Measurements from ENCODE around the gene ZNF155. TPM values are rescaled to one million over a fixed set of nuclear protein-coding genes. Genes with fewer than 3 reads are reported as not detected.

The ZNF155 gene
- 6.3 and 7.3 TPM in 2 replicates for total RNA-seq

DNA sequence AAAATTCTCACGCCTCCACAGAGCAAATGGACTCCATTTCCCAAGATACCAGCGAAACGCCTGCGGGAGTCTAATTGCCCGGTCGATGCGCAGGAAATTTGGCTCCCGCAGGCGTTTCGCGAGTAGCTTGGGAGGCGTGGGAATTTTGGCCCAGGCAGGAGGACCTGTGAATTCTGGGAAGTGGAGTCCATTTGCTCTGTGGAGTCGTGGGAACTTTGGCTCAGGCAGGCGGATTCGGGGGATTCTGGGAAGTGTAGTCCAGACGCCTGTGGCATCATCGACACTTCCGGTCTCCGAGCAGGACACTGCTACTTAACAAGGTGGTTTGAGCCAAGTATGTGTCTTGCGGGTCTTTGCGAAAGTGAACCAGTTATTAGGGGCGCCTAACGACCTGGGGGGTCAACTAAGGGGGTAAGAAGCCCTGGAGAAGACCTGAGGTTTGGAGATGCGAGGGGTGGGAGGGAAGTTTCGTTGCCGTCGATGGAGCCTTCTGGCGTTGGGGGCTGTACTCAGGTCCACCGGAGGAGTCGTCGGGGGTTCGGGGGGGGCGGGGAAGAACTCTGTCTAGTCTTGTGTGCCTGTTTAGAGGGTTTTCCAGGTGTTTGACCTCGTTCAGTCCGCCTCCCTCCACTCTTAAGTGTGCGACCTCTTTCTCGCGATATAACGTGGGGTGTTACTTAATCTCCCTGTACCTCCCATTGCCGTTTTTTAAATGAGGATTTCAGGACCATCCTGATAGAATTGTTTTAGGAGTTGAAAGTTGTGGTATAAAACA, at the start of gene ZNF155:
TSS of gene ZNF155 (plus strand) at position 277 of the 775 bp plus-strand sequence. CDS start 4,356 bp downstream, outside the sequence.

DNA sequence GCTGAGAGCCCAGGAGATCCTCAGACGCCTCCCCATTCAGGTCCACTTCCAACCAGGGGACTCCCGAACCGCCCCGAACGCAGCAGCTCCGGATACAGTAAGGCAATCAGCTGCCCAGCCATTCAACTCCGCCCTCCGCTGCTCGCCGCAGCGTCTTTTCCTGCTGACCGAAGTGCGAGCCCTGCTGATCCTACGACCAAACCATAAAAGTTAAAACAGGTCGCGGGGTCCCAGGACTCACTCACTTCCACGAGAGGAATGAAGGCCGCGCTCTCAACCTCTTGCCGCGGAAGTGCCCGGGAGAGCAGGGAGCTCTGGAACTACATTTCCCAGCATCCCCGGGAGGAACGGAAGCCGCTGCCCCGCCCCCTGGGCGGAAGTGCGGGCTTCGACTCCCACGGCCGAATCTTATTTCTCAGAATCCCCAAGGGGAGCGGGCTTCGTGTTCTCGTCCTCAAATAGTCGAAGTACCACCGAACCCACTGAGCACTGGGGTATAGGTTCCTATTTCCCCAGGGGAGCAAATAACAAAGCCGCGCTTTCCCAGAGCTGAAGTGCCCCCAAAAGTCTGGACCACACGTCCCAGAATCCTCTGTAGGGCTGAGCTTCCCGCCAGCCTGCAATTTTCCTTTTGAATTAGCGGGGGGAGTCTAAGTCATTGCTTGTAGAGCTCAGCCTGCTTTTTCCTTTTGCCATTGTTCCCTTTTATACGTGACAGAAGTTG, 48.8 kb upstream of the ZNF155 start, which contains the start of gene ZNF45:
TSS of gene ZNF45 (minus strand) at position 298 of the 724 bp plus-strand sequence. CDS start 13,097 bp downstream, outside the sequence.

DNA sequence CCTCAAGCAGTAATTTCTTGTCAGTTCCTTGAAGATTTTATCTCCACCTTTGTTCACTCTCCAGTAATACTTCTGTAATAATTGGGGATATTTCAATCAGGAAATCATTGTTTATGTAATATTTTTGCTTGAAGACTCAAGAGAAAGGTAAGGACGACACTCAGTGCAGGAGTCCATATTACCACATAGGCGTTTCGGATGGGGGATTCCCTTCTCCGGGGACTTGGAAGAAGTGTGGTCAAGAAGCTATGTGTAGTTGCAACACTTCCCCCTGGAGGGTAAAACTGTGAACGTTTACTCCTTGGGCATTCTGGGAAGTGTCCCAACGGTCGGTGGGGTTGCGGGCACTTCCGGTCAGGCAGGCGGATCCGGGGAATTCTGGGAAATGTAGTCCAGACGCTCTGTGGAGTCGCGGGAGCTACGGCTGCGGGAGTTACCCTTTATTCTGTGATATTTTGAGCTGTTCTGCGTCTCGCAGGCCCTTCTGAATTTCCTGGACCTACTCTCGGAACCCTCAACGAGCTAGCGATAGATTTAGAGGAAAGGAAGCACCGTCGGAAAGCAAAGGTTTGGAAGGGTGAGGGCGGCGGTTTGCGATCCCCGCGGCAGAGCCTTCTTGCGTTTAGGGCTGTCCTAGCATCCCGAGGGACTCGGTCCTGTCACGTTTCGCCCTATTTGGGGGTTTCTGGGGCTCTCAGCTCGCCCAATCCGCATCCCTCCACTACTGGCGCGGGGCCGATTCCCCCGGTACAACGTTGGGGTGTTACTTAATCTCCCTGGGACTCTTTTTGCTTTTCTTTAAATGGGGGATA, 32.9 kb upstream of the ZNF155 start, which contains the start of gene ZNF221:
TSS of gene ZNF221 (plus strand) at position 395 of the 812 bp plus-strand sequence. CDS start 11,499 bp downstream, outside the sequence.

GRCh38 chr19:44002566-44003460, 18.8 kb downstream of the ZNF155 start, which contains the start of gene ZNF230:
ZNF230 (plus strand) TSS chr19:44002957; CDS start chr19:44007079, 4,122 bp downstream.

GRCh38 chr19:44025217-44025936, 41.4 kb downstream of the ZNF155 start, which contains the start of gene ZNF222:
ZNF222 (plus strand) TSS chr19:44025379; CDS start chr19:44025437, 58 bp downstream.

Small RNA genes within 50 kb of the gene (small RNA-seq; reads per million reads assigned to genes)
- gene AC006213.5, result not detected

Other genes starting within 250 kb of the ZNF155 start
- 14.3 and 19.5 TPM in 2 replicates for gene SMG9, start 229.2 kb upstream of the ZNF155 start, total RNA-seq
- gene KCNN4, start 203.2 kb upstream of the ZNF155 start, total RNA-seq, result 2.0 and 2.9 TPM in 2 replicates
- gene LYPD5, start 181.7 kb upstream of the ZNF155 start, total RNA-seq, result 0.73 TPM in 1 of 2 replicates, not detected in the other
- 8.8 and 10.7 TPM in 2 replicates for gene ZNF283, start 156.9 kb upstream of the ZNF155 start, total RNA-seq
- 1.4 and 1.5 TPM in 2 replicates for gene ZNF404, start 100.2 kb upstream of the ZNF155 start, total RNA-seq
- 12.5 and 16.2 TPM in 2 replicates for gene ZNF45, start 48.9 kb upstream of the ZNF155 start, total RNA-seq
- 6.1 and 7.3 TPM in 2 replicates for gene ZNF221, start 33.0 kb upstream of the ZNF155 start, total RNA-seq
- 3.3 and 4.0 TPM in 2 replicates for gene ZNF230, start 18.8 kb downstream of the ZNF155 start, total RNA-seq
- 3.1 and 3.3 TPM in 2 replicates for gene ZNF222, start 41.2 kb downstream of the ZNF155 start, total RNA-seq
- gene ZNF223, start 67.8 kb downstream of the ZNF155 start, total RNA-seq, result 2.0 and 2.2 TPM in 2 replicates
- gene ZNF284, start 88.0 kb downstream of the ZNF155 start, total RNA-seq, result 2.2 TPM in 2 replicates
- gene ZNF224, start 110.2 kb downstream of the ZNF155 start, total RNA-seq, result 19.7 and 24.3 TPM in 2 replicates
- gene ZNF225, start 129.2 kb downstream of the ZNF155 start, total RNA-seq, result 3.5 and 4.4 TPM in 2 replicates
- gene ZNF234, start 157.4 kb downstream of the ZNF155 start, total RNA-seq, result 8.8 and 10.9 TPM in 2 replicates
- 10.8 and 12.9 TPM in 2 replicates for gene ZNF226, start 180.9 kb downstream of the ZNF155 start, total RNA-seq
- 15.2 and 19.8 TPM in 2 replicates for gene ZNF227, start 228.3 kb downstream of the ZNF155 start, total RNA-seq